ENCODE data around the gene KCNA2.

KCNA2 gene

GRCh38 chr1:110565565-110565964, 40.6 kb downstream of the KCNA2 start:
- no peak for DNase-seq (ENCODE audit: low read depth in 2 of 2)
- no peak overlapping the region for H3K4me3 ChIP-seq (replicated peaks in 1 of 2; ENCODE audit: low read depth in 2 of 2, low read length in 2 of 2)
- no peak for TF ChIP-seq CTCF (IDR thresholded peaks at IDR 0.05; ENCODE audit: low read depth, low read length)

- TF ChIP-seq CTCF (IDR thresholded peaks at IDR 0.05; ENCODE audit: low read depth, low read length): no peak
- no peak overlapping the region for H3K4me3 ChIP-seq (replicated peaks in 1 of 2; ENCODE audit: low read depth in 2 of 2, low read length in 2 of 2)
- DNase-seq (ENCODE audit: low read depth in 2 of 2): no peak
Observed at GRCh38 chr1:110563089-110563488, 43.1 kb downstream of the KCNA2 start.

GRCh38 chr1:110561596-110561995, 44.6 kb downstream of the KCNA2 start:
- H3K4me3 ChIP-seq (replicated peaks in 1 of 2; ENCODE audit: low read depth in 2 of 2, low read length in 2 of 2): no peak overlapping the region
- no peak for TF ChIP-seq CTCF (IDR thresholded peaks at IDR 0.05; ENCODE audit: low read depth, low read length)
- DNase-seq (ENCODE audit: low read depth in 2 of 2): no peak

- TF ChIP-seq CTCF (IDR thresholded peaks at IDR 0.05; ENCODE audit: low read depth, low read length): no peak
- no peak for DNase-seq (ENCODE audit: low read depth in 2 of 2)
- H3K4me3 ChIP-seq (replicated peaks in 1 of 2; ENCODE audit: low read depth in 2 of 2, low read length in 2 of 2): no peak overlapping the region
Observed at GRCh38 chr1:110559157-110559556, 47.0 kb downstream of the KCNA2 start.

- no peak overlapping the region for H3K4me3 ChIP-seq (replicated peaks in 1 of 2; ENCODE audit: low read depth in 2 of 2, low read length in 2 of 2)
- no peak for TF ChIP-seq CTCF (IDR thresholded peaks at IDR 0.05; ENCODE audit: low read depth, low read length)
- no peak for DNase-seq (ENCODE audit: low read depth in 2 of 2)
Observed at GRCh38 chr1:110557481-110557880, 48.7 kb downstream of the KCNA2 start.

- no peak for DNase-seq (ENCODE audit: low read depth in 2 of 2)
- TF ChIP-seq CTCF (IDR thresholded peaks at IDR 0.05; ENCODE audit: low read depth, low read length): no peak
- no peak overlapping the region for H3K4me3 ChIP-seq (replicated peaks in 1 of 2; ENCODE audit: low read depth in 2 of 2, low read length in 2 of 2)
Observed at GRCh38 chr1:110556471-110556807, 49.7 kb downstream of the KCNA2 start.

- TF ChIP-seq CTCF (IDR thresholded peaks at IDR 0.05; ENCODE audit: low read depth, low read length): no peak
- no peak overlapping the region for H3K4me3 ChIP-seq (replicated peaks in 1 of 2; ENCODE audit: low read depth in 2 of 2, low read length in 2 of 2)
- peak in 1 of 2 donors; percentile 29 for DNase-seq (ENCODE audit: low read depth in 2 of 2)
Observed at GRCh38 chr1:110555807-110556470, 50.2 kb downstream of the KCNA2 start.
